GM19035 (cell line): ENCODE data around the gene ATRNL1.
"Not testable (repeated sequence)": the region's sequence is repeated elsewhere in the genome, so short reads cannot be mapped to it uniquely, and the experiment has no call there.

Source experiments
- ATAC-seq: cut with Tn5 transposase; IDR thresholded peaks from one replicate; pipeline ENCODE4 v1.9.1; 2021; ENCODE audit not compliant: unreplicated experiment

Gene ATRNL1

DNA sequence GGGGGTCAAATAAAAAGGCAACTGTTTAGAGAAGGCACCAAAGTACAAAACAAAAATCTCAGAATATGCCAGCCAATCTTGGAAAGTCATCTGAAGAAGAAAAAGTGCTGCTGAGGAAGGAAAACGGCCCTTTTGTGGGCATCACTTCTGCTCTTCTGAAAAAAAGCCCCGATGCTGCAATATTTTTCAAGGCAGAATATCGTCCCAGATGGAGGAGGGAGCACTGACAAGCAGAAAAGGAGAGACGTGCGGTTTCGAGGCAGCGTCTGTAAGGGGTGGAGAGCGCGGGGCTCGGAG is 959 bp upstream of the ATRNL1 start:
- ATAC-seq: peak; percentile 7

DNA sequence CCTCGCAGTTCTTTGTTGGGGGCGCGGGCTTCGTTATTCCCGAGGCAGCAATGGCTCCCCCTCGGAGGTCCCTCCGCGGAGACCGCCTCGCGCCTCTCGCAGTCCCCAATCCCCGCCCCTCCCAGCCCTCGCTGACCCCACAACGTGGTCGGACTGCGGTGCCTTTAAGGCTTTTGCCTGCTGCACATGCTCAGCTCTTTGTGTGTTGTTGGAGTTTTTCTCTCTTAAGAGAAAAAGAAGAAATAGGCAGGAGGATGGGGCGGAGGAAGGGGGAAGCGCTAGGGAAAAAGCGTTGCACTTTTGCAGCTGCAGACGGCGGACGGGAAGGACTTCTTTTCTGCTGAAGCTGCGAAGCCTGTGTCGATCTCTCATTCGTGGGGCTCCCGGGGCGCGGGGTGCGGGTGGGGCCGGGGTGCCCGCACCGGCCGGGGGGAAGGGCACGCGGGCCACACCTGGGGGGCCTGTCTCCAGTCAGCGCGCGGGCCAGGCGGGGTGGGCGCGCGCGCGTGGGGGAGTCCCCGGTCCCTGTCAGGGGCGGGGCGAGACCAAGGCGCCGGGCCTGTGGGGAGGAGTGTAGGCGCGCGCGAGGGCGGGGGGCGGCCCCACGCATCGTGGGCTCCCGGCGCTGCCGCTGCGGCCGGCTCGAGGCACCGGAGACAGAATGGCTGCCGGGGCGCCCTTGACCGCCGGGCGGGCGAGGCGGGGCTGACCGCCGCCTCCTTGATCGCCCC is 445 bp upstream of the ATRNL1 start:
- ATAC-seq: peak; percentile 80

DNA sequence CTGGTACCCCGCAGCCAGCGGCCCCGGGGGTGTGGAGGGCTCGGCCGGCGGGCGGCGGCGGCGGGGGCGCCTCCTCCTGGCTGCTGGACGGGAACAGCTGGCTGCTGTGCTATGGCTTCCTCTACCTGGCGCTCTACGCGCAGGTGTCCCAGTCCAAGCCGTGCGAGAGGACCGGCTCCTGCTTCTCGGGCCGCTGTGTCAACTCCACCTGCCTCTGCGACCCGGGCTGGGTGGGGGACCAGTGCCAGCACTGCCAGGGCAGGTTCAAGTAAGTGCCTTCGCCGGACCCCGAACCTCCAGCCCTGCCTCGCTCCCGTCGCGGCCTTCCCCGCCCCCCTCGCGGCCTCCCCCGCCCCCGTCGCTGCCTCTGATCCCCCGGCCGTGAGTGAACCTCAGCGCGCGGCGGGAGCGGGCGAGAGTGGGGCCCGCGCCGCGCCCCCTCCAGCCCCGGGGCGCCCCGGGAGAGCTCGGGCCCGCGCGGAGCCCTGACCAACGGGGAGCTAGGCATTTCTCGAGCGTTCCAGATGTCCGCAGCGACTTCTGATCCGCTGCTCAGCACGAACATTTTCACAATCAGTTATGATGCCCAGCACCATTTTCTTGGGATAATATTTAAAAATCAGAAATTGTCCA is 727 bp downstream of the ATRNL1 start:
- peak; percentile 51 for ATAC-seq

DNA sequence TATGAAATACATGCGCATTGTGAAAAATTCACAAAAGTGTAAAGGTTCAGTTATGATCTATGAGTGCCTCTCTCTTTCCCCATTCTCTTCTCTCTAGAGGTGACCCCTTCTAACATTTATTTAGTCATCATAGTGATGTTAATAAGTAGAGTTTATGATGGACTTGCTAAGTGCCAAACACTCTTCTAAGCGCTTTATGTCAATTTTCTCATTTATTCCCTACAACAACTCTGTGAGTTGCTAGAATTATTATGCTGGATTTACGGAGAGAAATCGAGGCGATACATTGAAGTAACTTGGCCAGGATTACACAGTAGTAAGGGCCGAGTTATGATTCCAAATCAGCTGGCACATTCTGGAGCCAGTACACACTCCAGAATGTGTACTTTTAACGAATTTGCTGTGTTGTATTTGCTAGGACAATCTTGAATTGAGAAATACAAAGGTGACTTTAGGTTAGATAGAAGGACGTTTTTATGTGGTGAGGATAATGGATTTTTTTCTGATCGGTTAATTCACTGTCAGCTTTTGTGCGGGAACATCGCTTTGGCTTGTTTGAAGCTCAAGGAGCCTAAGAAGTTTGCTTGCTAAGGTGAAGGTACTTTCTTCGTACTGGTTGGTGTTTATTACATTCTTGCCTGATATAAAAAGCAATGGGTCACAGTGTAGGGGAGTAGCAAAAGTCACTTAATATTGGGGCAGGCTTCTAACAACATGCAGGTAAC is 1.4 kb downstream of the ATRNL1 start:
- ATAC-seq: no peak

DNA sequence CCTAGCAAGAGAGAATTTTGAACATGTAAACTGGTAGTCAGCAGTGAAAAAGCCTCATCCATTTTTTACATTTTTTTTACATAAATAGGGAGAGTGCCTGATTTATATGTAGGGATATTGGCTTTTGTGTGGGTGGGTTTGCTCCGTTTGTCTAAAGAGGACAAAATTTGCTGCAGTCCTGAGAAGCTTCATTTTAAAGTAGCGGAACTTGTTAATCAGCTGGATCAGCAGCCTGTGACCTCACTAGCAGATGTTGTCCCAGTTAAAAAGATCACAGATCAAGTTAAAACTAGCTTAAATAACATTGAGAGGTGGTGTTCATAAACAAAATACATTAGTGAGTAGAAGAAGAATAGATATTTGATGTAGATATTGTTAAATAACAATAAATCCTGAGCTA is 2.6 kb downstream of the ATRNL1 start:
- ATAC-seq: no peak

DNA sequence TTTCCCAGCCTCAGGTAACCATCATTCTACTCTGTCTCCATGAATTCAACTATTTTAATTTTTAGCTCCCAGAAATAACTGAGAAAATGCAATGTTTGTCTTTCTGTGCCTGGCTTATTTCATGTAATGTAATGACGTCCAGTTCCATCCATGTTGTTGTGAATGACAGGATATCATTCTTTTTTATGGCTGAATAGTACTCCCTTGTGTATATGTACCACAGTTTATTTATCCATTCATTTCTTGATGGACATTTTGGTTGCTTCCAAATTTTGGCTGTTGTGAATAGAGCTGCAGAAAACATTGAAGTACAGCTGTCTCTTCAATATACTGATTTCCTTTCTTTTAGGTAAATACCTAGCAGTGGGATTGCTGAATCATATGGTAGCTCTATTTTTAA is 10.5 kb downstream of the ATRNL1 start:
- no peak for ATAC-seq

DNA sequence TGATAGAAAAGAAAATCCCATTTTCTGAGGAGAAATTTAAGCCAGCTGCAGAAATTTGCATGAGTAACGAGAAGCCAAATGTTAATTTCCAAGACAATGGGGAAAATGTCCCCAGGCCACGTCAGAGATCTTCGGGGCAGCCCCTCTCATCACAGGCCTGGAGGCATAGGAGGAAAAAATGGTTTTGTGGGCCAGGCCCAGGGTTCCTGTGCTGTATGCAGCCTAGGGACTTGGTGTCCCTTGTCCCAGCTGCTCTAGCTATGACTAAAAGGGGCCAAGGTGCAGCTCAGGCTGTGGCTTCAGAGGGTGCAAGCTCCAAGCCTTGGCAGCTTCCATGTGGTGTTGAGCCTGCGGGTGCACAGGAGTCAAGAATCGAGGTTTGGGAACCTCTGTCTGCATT is 12.2 kb downstream of the ATRNL1 start:
- not testable (repeated sequence) for ATAC-seq

DNA sequence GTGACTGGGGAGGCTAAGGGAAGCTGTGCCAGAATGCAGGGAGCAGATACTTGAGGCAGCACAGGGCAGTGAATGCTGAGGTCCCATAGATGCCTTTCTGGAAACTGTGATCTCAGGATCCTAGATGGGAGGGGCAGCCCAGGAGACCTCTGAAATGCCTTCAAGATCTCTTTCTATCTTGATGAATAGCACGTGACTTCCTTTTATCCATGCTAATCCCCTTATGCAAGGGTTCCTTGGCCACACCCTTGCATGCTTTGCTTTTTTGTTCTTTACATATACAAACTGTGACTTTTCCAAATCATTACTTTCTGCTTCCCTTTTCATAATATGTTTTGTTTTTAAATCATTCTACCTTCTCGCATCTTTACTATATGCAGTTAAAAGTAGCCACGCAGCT is 14.7 kb downstream of the ATRNL1 start:
- no peak for ATAC-seq

DNA sequence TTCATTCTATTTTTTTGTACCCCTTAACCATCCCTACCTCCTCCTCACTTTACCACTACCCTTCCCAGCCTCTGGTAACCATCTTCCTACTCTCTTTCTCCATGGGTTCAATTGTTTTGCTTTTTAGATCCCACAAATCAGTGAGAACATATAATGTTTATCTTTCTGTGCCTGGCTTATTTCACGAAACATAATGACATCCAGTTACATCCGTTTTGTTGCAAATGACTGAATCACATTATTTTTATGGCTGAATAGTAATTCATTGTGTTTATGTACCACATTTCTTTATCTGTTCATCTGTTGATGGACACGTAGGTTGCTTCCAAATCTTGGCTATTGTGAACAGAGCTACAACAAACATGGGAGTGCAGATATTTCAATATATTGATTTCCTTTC is 24.1 kb downstream of the ATRNL1 start:
- ATAC-seq: no peak

DNA sequence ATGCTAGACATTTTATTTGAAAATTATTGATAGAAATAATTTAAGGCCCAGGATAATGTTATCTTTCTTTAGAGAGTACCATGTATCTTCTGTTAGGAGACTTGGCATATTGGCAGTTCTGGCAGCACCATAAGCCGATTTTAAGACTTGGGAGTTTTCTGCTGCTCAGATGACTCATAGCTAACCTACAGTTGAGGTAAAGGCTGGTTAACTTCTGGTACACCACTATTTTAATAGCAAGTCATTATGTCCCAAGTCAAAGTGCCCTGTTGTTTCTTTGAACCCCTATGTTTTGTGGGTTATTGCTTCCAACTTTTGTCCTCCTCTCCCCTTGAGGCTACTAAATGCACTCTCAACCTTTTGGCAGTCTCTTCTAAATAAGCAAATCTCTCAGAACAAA is 25.2 kb downstream of the ATRNL1 start:
- peak; percentile 62 for ATAC-seq

DNA sequence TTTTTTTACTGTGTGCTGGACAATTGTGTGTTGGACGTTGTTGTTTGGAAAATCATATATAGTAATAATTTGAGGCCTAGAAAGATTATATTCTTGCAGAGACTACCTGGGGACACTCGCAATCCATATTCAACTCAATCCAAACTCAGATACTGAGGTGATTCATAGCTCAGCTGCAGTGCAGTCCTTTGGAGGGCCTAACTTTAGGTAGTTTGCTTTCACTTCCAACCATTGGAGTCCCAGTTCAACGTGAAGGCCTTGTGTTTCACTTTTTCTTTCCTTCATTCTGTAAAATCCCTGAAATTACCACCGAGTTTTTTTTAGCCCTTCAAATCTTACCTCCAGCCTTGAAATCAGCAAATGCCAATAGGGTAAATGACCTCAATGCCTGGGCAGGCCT is 32.3 kb downstream of the ATRNL1 start:
- no peak for ATAC-seq

DNA sequence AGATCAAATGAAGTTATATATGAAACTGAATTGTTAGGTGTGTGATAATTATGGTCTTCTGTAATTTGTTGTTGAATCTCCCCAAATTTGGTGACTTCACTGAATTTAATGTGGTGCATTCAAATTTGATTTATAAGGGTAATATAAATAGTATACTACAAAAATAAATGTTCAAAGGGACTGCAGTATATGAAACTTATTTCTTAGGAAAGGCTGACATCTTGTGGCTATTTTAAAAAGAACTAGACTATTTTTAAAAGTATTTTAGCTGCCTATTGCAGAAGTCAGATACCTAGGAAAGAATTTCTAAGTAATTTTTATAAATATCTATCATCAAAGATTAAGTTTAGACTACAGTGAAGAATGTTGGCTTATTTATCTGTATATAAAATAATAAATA is 36.6 kb downstream of the ATRNL1 start:
- ATAC-seq: no peak

DNA sequence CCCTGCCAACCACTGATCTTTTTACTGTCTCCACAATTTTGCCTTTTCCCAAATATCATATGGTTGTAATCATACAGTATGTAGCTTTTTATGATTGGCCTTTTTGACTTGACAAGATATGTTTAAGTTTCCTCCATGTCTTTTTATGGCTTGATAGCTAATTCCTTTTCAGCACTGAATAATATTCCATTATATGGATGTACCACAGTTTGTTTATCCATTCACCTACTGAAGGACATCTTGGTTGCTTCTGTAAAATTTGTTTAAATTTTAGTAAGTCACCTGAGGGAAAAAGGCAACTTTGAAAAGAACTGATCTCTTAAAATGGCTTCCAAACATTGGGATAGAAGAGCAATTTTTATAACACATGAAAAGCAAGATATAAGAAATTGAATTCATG is 43.5 kb downstream of the ATRNL1 start:
- ATAC-seq: no peak

DNA sequence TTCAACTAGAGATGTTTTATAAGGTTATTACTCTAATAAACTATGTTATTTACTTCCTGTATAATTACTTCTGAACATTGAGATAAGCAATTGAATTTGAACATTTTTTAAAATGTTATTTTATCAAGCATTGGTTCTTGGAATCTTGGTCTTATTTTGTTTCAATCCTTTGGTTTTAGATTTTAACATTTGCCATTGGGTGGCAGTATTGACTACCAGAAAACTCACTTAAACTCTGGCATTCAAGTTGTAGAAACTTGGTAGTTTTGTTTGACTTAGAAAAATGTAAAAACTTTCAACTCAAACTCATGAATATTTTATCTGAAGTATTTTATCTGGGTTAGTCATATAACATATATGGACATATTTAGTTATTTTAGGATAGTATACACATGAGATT is 48.1 kb downstream of the ATRNL1 start:
- ATAC-seq: no peak

DNA sequence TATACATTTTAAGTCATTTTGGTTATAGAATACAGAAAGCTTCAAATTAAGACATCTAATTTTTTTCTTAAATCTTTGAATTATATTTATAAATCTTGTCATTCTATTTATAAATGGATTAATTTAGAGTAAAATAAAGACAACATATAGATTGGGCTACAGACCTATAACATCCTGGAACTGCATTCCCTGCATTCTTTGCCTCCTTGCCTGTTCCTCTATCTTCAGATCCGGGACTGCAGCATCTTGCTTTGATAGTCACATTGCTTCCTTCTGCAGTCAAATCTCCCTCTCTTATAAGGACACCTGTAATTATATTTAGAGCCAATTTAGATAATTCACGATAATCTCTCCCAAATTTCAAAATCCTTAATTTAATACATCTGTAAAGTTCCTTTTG is 64.2 kb downstream of the ATRNL1 start:
- no peak for ATAC-seq

DNA sequence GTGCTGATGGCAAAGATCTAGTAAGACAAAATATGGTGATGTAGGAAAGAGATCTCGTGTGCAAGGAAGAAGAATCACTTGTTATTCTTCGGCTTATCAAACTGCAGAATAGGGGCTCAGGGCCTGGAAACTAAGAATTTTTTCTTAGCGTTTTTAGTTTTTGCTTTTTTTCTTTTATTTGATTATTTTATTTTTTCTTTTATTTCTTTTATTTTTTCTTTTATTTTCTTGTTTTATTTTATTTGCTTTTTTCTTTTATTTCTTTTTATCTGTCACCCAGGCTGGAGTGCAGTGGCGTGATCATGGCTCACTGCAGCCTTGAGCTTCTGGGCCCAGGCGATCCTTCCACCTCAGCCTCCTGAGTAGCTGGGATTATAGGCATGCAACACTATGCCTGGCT is 70.0 kb downstream of the ATRNL1 start:
- ATAC-seq: no peak

DNA sequence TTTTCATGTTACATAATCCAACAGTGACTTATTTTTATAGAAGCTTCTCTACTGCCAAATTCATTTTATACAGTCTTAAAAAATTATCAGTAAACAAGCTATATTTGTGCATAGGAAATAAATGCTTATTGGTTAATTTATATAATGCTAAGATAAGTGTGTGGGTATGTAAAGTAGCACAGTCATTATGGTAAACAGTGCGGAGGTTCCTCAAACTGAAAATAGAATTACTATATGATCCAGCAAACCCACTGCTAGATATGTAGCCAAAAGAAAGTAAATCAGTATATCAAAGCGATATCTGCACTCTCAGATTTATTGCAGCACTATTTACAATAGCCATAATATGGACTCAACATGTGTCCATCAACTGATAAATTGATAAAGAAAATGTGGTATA is 71.1 kb downstream of the ATRNL1 start:
- ATAC-seq: no peak

DNA sequence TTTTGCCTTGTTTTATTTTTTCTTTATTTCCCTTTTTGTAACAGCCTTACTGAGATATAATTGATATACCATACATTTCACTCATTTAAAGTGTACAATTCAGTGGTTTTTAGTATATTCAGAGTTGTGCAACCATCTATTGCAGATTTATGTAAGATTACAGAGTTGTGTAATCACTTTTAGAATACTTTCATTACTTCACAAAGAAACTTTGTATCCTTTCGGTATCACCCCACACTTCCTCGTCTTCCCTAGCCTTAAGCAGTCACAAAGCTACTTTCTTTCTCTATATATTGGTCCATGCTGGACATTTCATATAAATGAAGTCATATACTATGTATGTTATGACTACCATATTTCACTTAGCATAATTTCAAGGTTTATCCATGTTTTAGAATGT is 74.6 kb downstream of the ATRNL1 start:
- ATAC-seq: no peak

DNA sequence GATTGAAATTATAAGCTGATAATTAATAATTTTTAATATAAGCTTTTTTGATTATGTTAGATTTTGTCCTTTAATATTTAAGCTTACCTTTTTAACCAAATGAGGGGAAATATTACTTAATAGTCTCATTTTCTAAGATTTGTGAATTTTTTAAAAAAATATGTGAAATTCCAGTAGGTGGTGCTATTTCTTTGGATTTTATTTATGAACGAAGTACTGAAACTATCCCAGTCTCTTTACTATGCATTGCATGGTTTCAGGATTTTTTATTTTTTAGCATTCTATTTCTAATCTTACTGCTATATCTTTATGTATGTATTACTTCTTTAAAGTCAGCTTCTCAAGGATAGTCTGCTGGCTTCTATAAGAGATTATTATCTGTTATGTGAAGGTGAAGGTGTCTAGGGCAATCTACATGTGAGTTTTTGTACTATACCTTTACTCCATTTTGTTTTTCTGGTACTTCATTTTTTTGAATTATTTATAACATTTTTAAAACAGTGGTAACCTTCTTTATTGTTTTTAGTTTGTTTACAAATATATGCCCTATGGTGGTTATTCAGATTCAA is 78.3 kb downstream of the ATRNL1 start:
- no peak for ATAC-seq

DNA sequence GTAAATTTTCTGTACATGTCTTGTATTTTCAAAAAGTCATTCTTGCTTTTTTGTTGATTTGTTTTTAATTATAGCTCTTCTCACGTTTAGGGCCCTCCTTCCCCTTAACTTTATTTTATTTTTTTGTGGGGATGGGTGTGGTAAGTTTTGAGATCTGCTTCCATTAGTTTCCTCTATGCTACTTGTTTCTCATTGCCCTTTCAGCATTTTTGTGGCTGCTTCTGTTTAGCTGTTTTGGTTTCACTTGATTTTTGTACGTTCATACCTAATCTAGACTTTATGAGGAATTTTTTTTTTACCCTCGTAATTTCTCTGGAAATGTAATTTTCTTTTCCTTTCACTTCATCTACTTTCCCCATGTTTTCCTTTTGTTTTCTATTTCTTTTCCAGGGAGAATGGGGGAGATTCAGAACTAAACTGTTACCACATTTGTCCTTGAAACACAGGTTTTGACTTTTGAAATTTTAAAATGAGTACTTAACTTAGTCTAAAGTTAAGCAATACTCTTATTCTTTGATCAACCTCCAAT is 80.8 kb downstream of the ATRNL1 start:
- ATAC-seq: no peak

DNA sequence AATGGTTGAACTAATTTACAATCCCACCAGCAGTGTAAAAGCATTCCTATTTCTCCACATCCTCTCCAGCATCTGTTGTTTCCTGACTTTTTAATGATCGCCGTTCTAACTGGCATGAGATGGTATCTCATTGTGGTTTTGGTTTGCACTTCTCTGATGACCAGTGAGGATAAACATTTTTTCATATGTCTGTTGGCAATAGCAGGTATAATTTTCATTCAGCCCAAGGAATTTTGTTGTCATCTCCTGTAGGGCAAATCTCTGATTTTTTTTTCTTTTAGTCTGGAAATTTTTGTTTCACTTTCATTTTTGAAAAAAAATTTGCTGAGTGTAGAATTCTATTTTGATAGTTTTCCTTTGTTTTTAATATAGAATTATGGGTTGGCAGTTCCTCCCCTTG is 114.1 kb downstream of the ATRNL1 start:
- ATAC-seq: not testable (repeated sequence)

DNA sequence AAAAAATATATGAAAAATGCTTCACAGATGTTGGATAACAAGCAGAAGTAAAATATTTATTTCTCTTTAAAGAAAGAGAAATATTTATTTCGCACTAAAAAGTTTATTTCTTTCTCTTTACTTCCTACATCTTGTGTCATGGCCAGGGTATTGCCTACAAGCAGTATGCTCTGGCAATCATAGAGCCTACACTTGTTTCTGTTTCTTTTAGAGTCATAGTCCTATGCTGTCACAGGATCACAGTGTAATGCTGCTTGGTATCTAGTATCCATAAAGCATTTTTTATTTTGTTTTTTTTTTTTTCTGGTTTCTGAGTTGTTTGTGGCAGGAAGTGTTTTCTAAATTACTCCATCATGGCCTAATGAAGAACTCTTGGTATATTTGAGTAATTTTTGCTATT is 116.0 kb downstream of the ATRNL1 start:
- ATAC-seq: no peak
